GM19240 (cell line): Measurements from ENCODE around the gene PRDM12.

Source experiments
- DNase-seq: peaks from one replicate; pipeline ENCODE4 v3.0.0; 2011; ENCODE audit warnings: low spot score; ENCODE audit not compliant: insufficient read length

Gene PRDM12

DNA sequence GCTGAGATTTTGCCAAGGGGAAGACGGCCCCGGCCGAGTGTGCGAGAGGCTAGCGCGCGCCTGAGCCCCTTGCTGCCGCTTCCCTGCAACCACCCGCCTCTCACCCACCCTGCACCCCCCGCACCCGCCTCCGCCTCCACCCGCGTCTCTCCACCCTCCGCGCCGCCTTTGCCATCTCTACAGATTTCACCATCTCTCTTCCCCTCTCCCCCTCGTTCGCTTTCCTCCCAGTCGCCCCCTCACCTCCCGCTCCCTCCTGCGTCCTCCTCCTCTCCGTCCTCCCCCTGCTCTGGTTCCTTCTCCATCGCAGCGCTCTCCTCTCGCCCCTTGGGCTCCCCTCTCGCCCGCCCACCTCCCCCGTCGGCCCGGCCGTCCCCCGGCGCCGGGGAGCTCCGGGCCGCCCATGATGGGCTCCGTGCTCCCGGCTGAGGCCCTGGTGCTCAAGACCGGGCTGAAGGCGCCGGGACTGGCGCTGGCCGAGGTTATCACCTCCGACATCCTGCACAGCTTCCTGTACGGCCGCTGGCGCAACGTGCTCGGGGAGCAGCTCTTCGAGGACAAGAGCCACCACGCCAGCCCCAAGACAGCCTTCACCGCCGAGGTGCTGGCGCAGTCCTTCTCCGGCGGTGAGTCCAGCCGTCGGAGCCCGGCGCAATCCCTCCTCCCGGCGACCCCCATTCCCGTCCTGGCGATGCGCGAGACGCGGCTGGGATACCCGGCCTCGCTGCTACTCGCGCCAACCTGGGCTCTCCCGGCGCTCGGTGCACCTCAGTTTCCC is at the start of gene PRDM12:
Gene PRDM12, plus strand, starts transcription at position 344 of the 778 bp plus-strand sequence. Its CDS starts 60 bp downstream, at position 404.
- no peak for DNase-seq

DNA sequence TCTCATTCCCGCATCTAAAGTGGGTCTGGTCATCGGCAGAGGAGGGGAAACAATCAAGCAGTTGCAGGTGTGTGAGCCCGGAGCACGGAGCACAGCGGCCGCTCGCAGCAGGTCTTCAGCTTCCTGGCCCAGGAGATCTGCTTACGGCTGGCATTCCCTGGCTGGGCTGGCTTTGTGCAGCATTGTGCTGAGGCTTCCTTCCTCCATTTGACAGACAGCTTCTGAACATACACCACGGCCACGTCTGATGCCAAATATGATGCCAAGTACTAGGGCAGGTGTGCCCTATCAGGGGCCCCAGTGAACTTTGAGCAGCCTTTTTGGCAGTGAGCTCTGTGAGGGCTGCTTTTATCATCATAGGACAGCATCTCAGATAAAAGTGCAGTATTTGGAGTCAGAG is 47.9 kb upstream of the PRDM12 start:
- DNase-seq = no peak

DNA sequence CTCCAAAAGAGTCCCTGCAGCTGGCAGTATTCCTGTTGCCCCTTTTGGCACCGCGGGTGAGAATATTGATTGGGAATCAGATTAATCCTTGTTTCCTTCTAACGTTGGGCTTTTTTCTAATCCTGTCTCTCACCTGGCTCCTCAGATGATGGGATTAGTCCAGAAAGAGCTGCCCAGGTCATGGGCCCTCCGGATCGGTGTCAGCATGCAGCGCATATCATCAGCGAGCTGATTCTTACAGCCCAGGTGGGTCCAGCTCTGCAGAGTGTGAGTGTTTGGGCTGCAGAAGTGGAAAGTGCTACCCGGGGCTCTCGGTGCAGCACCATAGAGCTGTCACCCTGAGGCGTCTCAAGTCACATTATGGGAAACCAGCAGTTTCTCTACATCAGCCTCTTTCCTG is 40.9 kb upstream of the PRDM12 start:
- DNase-seq = no peak

DNA sequence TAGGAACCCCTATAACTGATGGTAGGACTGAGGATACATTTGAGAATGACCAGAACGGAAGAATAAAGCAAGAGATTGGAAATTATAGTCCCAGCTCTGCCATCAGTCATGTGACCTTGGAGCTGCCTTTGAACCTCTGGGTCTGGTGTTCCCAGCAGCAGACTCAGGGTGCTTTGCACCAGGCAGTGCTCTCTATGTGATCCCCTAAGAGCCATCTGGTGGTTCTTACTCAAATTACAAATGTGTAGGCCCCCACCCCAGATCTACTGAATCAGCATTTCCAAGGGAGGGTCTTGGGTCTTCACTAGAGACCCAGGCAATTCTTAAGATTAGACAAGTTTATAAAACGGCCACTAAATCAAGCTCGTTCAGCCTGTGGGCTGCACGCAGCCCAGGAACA is 40.2 kb upstream of the PRDM12 start:
- DNase-seq = no peak

DNA sequence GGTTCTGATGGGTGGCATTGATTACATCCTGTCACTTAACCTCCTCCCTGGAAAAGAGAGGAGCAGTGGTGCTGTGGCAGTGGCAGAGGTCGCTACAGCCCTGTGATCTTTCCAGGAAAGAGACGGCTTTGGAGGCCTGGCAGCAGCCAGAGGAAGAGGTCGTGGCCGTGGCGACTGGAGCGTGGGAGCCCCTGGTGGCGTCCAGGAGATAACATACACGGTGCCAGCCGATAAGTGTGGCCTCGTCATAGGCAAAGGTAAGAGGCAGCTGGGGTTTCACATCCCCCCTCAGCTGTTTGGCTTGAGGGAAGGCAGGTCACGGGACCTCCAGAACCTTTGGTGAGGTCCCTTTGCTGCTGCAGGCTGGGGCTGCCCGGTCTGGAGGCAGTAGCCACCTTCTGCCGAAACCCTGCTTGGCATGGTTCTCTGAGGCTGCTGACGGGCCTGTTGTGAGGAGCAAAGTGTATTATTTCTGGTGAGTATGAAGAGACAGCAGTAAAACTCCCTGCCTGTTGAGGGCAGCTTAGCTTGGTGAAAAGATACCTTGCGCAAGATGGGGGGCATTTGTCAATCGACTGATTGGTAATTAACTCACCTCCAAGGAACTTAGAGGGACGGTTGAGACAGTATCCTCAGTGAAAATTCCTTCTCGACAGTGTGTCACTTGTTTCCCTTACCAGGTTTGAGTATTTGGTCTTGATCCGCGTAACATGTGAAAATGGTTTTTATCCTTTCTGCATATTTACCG is 38.0 kb upstream of the PRDM12 start:
- DNase-seq = no peak

DNA sequence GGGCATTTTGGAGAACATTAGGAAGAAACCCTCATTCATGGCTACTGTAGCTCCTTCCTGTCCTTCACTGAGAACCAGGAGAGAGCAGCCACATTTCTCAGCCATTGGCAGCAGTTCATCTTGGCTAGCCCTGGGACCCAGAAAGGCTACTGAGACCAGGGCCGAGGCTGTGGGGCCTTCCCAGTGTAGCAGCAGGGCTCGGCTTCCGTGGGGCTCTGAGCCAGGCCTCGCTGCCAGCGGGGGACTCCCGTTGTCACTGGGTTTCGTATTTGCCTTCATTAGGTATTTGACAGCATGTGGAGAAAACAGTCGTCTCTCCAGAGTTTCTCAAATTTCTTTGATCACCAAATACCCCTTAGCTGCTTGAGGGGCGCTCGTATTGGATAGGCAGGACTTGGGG is 37.3 kb upstream of the PRDM12 start:
- no peak for DNase-seq

DNA sequence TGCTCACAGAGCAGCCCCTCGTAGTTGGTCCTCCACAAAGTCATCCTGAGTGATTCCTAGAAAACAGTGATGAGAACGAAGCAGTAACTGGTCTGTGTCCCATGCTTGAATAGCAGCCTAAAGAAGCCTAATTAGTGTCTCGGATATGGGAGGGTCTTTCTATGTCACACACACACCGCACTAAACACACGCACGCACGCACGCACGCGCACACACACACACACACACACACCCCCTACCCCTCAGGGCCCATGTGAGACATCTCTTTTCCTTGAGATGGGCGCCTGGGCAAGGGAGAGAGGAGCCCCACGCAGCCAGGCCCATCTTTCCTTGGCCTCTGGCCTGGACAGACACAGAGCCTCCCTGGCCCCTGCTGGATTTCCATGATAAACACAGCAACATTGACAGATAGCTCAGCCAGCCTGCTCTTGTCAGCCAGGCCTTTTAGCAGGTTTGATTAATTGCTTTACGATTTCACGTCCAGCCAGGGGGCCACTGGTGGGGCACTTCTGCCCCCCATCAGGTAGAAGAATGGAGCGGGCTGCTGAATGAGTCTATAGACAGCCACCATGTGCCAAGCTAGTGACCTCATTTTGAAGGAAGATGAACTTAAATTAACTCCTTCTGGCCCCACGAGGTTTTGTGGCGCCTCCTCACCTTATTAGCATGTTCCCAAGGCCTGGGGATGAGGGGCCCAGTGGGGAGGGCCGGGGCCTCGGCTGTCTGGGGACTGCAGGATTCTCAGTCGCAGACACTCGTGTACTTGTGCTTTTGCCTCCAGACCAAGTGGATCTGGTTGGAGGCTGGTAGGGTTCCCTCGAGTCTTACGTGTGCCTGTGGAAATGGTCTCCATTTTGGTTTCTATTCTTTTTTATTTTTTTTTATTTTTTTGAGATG is 36.2 kb upstream of the PRDM12 start:
- no peak for DNase-seq

DNA sequence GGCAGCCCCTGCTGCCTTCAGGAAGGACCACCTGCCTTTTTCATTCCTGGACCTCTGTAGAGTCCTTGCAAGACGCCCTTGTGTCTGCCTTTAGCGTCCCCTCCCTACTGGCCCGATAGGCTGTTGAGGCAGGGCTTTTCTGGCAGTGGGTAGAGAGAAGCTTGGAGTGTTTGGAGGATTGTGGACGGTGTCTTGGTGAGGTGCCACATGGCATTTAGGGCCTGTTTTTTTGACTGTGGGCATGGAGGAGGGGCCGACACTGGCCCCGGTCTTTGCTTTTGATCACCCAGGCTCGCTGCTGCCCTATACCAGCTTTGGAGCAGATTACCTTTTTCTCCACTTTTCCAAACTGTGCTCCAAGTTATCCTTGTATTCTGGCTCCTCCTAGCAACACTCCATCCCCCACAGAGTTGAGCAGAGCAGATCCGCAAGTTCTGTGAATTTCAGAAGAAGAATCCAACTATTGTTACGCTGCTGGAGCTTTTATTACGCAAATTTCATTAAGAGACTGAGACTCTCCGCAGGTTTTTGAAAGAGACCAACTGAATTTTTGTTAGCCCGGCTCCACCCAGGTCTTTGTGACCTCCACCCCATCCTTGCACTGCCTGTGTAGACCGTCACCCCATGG is 34.8 kb upstream of the PRDM12 start:
- DNase-seq = no peak

DNA sequence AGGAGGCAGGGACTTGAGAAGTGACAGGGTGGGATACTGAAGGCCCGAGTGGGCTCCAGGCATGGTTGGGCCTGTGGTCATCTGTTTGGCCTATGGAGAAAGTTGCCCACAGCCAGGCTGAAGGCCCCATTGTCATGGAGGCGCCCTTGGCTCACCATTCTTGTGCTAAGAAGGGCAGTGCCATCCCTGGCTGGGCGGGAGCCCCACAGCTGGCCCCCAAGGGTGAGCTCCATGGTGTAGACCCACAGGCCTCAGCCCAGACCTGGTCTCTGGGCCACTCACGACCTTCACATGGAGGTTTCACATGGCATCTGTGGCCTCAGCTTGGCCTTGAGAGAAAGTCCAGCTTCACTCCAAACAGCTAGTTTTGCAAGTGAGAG is 34.3 kb upstream of the PRDM12 start:
- no peak for DNase-seq

DNA sequence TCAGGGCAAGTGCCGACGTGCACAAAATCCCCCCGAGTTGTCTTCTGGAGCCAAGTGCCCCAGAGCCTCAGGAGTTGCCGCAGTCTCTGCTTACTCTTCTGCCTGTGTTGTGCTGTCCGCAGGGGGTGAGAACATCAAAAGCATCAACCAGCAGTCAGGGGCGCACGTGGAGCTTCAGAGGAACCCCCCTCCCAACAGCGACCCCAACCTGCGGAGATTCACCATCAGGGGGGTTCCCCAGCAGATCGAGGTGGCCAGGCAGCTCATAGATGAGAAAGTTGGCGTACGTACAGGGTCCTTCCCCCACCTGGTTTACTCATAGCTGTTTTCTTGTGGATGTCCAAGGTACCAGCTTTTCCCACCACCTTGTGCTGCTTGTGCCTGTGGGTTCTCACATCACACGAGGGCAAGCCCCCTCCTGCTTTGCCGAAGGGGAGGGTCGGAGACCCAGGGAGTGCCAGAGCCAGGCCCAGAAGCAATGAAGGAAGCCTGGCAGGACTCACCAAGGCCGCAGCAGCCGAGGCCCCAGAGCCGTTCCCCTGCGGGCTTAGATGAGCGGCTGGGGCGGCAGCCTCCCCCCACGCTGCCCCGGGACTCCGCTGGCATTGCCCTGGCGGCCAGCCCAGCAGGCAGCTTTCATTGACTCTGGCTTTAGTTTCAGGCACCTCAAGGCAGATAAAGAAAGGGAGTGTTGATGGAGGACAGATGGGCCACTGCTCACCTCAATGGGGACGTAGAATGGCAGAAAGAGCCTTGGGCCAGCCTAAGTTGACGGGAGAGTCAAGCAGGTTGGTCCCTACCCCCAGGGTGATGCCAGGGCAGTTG is 33.7 kb upstream of the PRDM12 start:
- DNase-seq = no peak

DNA sequence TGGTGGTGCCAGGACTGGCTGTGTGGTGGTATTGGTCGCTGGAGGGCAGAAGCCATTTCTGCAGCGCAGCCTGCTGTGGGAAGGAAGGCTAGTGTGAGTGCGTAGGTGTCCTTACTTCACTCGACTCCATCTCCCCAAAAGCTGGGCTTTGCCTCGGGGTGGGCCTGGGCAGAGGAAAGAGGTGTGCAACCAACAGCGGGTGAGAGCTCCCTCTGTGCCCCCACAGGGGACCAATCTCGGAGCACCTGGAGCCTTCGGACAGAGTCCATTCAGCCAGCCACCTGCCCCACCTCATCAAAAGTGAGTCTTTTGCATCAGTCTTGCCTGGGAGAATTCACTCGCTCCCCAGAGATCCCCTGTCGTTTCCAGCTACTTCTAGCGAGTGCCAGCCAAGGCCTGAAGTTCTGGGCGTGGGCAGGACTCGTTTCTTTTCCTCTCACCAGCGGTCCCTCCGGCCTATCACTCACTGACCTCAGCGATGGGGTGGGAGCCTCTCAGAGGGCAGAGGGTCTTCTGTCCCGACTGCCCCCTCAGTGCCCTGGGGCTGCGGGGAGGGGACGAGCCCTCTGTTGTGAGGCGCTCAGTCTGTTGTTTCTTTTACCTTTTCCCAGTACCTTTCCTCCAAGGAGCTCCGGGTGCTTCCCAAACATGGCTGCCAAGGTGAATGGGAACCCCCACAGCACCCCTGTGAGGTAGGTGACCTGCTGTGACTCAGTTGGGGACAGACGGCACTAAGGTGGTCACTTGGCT is 32.9 kb upstream of the PRDM12 start:
- DNase-seq = no peak

DNA sequence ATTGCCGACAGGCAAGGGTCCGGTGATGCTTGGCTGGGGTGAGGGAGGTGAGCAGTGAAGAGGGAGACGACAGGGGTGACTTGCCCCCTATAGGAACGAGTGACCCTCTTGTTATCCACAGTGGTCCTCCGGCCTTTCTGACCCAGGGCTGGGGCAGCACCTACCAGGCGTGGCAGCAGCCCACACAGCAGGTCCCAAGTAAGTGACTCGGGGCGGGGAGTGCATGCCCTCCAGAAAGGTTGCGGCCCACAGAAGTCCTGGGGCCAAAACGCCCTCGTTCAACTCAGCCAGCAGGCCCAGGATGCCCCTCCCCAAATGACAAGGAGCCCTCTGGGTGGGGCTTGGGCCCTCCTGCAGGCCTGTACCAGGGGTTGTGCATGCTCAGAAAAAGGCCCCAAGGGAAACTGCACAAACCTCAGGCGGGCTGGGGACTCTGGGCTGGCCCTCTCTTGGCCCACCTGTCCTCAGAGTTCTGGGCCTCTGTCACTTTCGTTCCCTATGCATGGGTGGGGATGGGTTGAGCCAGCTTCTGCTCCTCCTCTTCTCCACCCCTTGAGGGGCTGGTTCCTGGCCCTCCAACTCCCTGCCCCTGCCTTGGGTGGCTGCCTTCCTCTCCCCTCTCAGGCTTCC is 32.2 kb upstream of the PRDM12 start:
- DNase-seq = no peak

DNA sequence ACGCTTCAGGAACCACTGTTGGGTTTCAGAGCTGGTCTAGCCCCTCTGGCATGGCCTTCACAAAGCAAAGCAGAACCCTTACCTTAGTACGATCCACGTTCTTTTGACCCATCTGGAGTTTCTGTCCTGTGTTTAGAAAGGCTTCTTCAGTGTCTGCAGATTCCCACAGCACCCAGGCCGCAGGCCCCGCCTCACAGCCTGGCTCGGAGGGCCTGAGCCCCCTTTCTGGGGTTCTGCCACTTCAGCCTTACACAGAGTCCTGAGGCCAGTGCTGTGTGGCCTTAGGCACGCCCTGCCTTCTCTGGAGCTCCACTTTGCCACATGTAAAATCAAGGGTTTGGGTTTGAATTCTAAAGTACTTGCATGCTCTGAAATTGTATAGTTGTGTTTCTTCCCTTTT is 31.6 kb upstream of the PRDM12 start:
- DNase-seq = no peak

DNA sequence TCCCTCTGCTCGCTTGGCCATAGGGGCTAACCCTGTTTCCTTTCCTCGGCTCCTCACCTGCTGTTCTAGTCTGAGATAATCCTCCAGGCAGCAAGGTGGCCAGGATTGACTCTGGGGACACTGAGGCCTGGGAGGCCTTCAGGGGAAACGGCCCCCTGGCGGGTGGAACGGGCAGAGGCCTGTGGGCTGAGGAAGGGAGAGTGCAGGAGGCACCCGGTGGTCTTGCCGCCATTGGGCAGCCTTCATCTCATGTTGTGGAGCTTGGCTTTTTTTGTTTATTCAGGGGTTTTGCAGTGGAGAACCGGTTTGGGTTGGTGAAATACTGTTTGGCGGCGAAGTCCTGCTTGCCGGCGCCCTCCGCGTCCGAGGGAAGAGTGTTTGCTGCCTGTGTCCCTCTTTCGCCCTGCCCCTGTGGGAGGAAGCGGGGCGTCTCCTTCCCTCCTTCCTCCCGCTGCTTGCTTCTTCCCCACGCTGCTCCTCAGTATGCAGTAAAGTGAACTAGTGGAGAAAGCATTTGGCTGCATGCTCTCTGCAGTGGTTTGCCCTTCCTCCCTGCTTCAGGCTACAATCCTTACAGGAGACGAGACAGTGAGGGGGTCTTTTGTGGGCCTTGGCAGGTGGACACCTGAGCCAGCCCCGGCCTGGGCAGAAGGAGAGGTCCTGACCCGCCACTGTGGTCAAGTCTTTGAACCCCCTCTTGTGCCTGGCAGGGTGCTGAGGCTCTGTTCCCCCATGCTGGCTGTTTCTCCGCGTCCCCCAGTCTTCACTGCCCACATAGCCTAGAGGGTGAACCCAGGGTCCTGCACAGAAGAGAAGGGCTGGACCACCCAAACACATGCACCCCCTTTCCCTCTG is 30.8 kb upstream of the PRDM12 start:
- DNase-seq = no peak

DNA sequence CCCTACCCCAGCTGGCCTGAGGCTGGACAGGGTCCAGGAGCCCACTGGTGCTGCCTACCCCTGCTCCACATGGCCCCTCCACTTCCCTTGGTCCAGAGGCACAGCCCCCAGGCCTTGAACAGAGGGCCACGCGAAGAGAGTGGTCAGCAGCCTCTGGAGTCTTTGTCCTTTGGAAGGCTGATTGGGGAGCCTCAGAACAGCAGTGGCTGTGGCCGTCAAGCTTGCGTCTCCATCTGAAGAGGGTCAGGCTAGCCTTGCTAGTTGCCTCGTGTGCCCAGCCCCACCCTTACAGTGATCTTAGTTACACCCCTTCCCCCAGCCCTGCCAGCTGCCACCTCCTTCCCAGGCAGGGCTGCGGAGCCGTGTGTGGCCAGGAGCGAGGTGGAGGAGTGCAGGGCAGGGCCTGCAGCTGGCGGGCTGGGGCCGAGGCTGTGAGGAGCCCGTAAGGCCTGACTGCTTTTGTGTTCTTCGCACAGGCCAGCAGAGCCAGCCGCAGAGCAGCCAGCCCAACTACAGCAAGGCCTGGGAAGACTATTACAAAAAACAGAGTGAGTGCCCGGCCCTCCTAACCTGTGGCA is 30.1 kb upstream of the PRDM12 start:
- DNase-seq = no peak

DNA sequence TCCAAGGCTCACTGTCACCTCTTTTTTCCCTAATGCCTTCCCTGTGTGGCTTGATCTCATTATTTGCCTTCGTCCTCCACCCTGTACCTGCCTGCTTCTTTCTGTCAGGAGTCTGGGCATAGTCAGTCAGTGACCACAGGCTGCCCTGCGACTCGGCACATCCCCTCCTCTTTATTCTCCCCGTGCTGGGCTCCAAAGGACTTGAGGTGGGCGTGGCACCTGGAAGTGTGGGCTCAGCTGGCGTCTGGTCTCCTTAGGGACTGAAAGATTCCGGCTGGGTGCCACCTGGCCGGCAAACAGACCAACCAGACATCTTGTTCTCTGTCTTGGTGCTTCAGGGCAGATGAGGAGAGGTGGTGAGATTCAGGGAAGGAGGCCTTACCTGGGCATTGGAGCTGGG is 29.6 kb upstream of the PRDM12 start:
- no peak for DNase-seq

DNA sequence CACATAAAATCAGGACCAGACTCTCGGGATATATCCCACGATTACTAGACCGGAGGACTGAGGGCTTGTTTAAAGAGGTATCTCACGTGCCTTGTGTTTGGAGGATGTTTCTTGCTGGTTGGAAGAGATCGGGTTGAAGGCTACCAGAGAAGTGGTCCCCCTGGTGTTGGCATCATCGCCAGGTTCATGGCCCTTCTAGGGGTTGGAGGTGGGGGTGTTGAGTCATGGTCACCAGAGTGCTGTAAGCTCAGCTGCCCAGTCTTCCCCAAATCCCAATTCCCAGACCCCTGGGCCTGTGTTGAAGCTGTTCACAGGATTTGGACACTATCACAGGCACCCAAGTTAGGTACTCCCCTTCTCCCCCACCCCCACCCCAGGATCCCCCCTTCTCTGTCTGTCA is 29.1 kb upstream of the PRDM12 start:
- DNase-seq = no peak
